ENCODE measurements around the gene GEMIN2. TPM values are rescaled to one million over a fixed set of nuclear protein-coding genes. Genes with fewer than 3 reads are reported as not detected.

GEMIN2 gene
- total RNA-seq, 4 donors from 2014 or later: 9.9 to 19.5 (median 13.0) TPM

DNA sequence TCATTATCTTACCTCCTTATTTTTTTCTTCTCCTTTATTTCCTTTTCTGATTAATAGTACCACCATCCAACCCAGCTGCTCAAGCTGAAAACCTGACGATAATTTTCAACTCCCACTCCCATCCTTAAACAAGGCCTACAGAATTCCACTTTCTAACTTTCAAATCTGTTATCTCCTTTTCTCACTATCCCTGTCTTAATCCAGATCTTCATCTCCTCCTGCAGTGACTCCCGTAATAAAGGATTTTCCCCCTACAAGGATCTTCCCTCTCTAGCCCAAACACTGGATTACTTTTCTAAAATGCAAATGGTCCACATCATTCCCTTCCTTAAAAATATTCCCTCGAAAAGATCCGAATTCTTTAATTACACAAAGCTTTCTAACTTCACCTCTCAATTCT lies 54.5 kb downstream of the GEMIN2 start:
- DNase-seq (ENCODE audit: low spot score in 2 of 2): no peak
- 61% methylated on average over 4 of the region's 4 CpGs for WGBS
- peaks cover 28% of the 10 kb centered on the region for H3K4me1 ChIP-seq
- no peak for TF ChIP-seq POLR2A (IDR thresholded peaks at IDR 0.05)
- no peak for TF ChIP-seq POLR2AphosphoS5 (IDR thresholded peaks at IDR 0.05)
- TF ChIP-seq EP300 (IDR thresholded peaks at IDR 0.05): no peak
- TF ChIP-seq CTCF (IDR thresholded peaks at IDR 0.05): no peak
- H3K27ac ChIP-seq: no peak overlapping the region
- no peaks in the 10 kb centered on the region for H3K36me3 ChIP-seq
- H3K27me3 ChIP-seq: no peaks in the 10 kb centered on the region
- peak overlapping the region; percentile 92 for H3K4me3 ChIP-seq
- no peaks in the 10 kb centered on the region for H3K9me3 ChIP-seq

DNA sequence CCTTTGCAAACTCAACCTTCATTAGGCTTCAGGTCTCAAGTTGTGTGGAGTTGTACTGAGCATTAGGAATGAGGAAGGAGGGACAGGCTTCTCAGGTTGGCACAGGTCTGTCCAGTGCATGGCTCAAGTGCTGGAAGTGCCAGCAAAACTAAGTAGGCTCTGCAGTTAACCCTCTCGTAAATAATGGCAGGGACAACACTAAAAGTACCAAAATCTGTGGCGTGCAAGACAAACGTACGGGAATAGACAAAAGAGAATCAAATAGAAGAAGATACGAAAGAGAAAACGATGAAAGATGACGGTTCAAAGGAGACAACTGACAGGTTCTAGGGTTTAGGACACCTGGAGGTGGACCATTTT lies 55.4 kb downstream of the GEMIN2 start:
- no peaks in the 10 kb centered on the region for H3K36me3 ChIP-seq
- no peaks in the 10 kb centered on the region for H3K9me3 ChIP-seq
- TF ChIP-seq EP300 (IDR thresholded peaks at IDR 0.05): no peak
- no peak for TF ChIP-seq POLR2A (IDR thresholded peaks at IDR 0.05)
- TF ChIP-seq POLR2AphosphoS5 (IDR thresholded peaks at IDR 0.05): no peak
- H3K27me3 ChIP-seq: no peaks in the 10 kb centered on the region
- H3K4me1 ChIP-seq: peaks cover 27% of the 10 kb centered on the region
- peak overlapping the region; percentile 97 for H3K27ac ChIP-seq
- WGBS: under 1% methylated on average over 7 of the region's 7 CpGs
- peak overlapping the region; percentile 92 for H3K4me3 ChIP-seq
- DNase-seq (ENCODE audit: low spot score in 2 of 2): no peak

GRCh38 chr14:39173198-39173597 lies 59.1 kb downstream of the GEMIN2 start:
- H3K36me3 ChIP-seq: peaks cover 16% of the 10 kb centered on the region
- no peak for DNase-seq (ENCODE audit: low spot score in 2 of 2)
- no peak overlapping the region for H3K27ac ChIP-seq
- H3K27me3 ChIP-seq: no peaks in the 10 kb centered on the region
- no peak for TF ChIP-seq EP300 (IDR thresholded peaks at IDR 0.05)
- no peak for TF ChIP-seq POLR2AphosphoS5 (IDR thresholded peaks at IDR 0.05)
- TF ChIP-seq POLR2A (IDR thresholded peaks at IDR 0.05): no peak
- no peak for TF ChIP-seq CTCF (IDR thresholded peaks at IDR 0.05)
- WGBS: 77% methylated on average over 3 of the region's 3 CpGs
- H3K9me3 ChIP-seq: no peaks in the 10 kb centered on the region
- no peak overlapping the region for H3K4me3 ChIP-seq
- H3K4me1 ChIP-seq: peaks cover 33% of the 10 kb centered on the region

DNA sequence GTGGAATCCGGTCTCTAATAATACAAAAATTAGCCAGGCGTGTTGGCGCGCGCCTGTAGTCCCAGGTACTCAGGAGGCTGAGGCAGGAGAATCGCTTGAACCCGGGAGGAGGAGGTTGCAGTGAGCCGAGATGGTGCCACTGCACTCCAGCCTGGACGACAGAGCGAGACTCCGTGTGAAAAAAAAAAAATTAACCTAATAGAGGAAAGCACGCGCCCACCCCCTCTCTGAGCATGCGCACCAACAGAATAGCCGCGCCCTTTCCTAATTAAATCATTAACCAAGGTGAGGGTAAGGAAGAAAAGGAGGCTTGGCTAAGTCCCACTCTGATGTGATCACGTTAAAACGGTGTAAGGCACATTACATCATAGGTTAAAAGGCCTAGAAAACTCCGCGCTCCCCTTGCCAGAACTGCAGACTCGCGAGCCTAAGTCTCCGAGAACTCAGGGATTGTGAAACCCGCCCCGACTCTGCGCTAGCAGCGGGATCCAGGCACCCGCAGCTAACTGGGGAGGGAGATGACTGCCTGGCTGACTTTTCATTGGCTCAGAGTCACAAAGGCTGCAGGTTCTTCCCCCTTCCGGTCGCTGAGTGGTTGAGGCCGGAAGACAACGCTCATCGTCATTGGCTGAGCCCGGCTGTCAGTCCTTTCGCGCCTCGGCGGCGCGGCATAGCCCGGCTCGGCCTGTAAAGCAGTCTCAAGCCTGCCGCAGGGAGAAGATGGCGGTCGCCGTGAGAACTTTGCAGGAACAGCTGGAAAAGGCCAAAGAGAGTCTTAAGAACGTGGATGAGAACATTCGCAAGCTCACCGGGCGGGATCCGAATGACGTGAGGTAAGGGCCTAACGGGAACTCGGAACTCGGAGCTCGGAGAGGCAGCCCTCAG lies 60.7 kb downstream of the GEMIN2 start, which contains the start of gene PNN:
PNN (plus strand) TSS at position 695 of the 885 bp plus-strand sequence; CDS start at position 721, 26 bp downstream.
- TF ChIP-seq POLR2AphosphoS5 (IDR thresholded peaks at IDR 0.05): peak; percentile 81 to 97 (median 87)
- peak; percentile 77 to 95 for TF ChIP-seq POLR2A (IDR thresholded peaks at IDR 0.05)
- no peak for TF ChIP-seq CTCF (IDR thresholded peaks at IDR 0.05)
- no peak for TF ChIP-seq EP300 (IDR thresholded peaks at IDR 0.05)
- Histone ChIP-seq H3K36me3 (peaks cover 33% of the 10 kb centered on the region), H3K27ac (peak within 1 kb of the TSS; percentile 93), H3K4me1 (peaks cover 21% of the 10 kb centered on the region), H3K4me3 (peak within 1 kb of the TSS; percentile 94), H3K9me3 (no peaks in the 10 kb centered on the region), H3K27me3 (no peaks in the 10 kb centered on the region)
- peak; percentile 99 for DNase-seq (ENCODE audit: low spot score in 2 of 2)
- 4% methylated on average over 49 of the region's 56 CpGs for WGBS

GRCh38 chr14:39175445-39176262 lies 61.5 kb downstream of the GEMIN2 start:
- Histone ChIP-seq H3K27ac (peak overlapping the region; percentile 93), H3K4me1 (peaks cover 21% of the 10 kb centered on the region), H3K9me3 (no peaks in the 10 kb centered on the region), H3K4me3 (peak overlapping the region; percentile 94), H3K27me3 (no peaks in the 10 kb centered on the region), H3K36me3 (peaks cover 41% of the 10 kb centered on the region)
- TF ChIP-seq EP300 (IDR thresholded peaks at IDR 0.05) (no peak), CTCF (IDR thresholded peaks at IDR 0.05) (no peak), POLR2AphosphoS5 (IDR thresholded peaks at IDR 0.05) (peak in 1 of 3 donors; percentile 7), POLR2A (IDR thresholded peaks at IDR 0.05) (no peak)
- no peak for DNase-seq (ENCODE audit: low spot score in 2 of 2)
- under 1% methylated on average over 31 of the region's 36 CpGs for WGBS

Data from suprapubic skin (tissue), 4 donors.